T-helper 1 cell treated with Interleukin-12 subunit alpha and Interleukin-12 subunit beta and Interleukin-4 antibody, amounts not matched to agents 30 μg/mL and 1 μg/mL, for 36 hours (primary cell): ENCODE results near the gene TAS1R2.
"Not testable (repeated sequence)": the region's sequence is repeated elsewhere in the genome, so short reads cannot be mapped to it uniquely, and the experiment has no call there.

ENCODE experiments used
- H3K27ac Mint-ChIP-seq: one replicate; pipeline ENCODE4 v1.8.0; 2021; ENCODE audit warnings: mild to moderate bottlenecking, mixed read lengths
- H3K27me3 Mint-ChIP-seq: one replicate; pipeline ENCODE4 v1.8.0; 2021; ENCODE audit warnings: low read depth, mixed read lengths
- H3K36me3 Mint-ChIP-seq: one replicate; pipeline ENCODE4 v1.8.0; 2021; ENCODE audit warnings: low read depth, mixed read lengths
- H3K4me1 Mint-ChIP-seq: one replicate; pipeline ENCODE4 v1.8.0; 2021; ENCODE audit warnings: low read depth, mixed read lengths
- H3K4me3 Mint-ChIP-seq: one replicate; pipeline ENCODE4 v1.8.0; 2021; ENCODE audit warnings: mild to moderate bottlenecking, moderate library complexity, mixed read lengths
- H3K9me3 Mint-ChIP-seq: one replicate; pipeline ENCODE4 v1.8.0; 2021; ENCODE audit warnings: mixed read lengths

Gene TAS1R2

GRCh38 chr1:18879215-18879790, 19.8 kb upstream of the TAS1R2 start:
- H3K4me1 Mint-ChIP-seq = no peaks in the 10 kb centered on the region
- H3K4me3 Mint-ChIP-seq = no peak overlapping the region
- no peaks in the 10 kb centered on the region for H3K9me3 Mint-ChIP-seq
- H3K36me3 Mint-ChIP-seq = no peaks in the 10 kb centered on the region
- H3K27me3 Mint-ChIP-seq = no peaks in the 10 kb centered on the region
- H3K27ac Mint-ChIP-seq = no peak overlapping the region

GRCh38 chr1:18878538-18879214, 19.2 kb upstream of the TAS1R2 start:
- Mint-ChIP-seq H3K27me3 (no peaks in the 10 kb centered on the region), H3K36me3 (no peaks in the 10 kb centered on the region), H3K4me3 (no peak overlapping the region), H3K4me1 (no peaks in the 10 kb centered on the region), H3K27ac (no peak overlapping the region), H3K9me3 (no peaks in the 10 kb centered on the region)

- Mint-ChIP-seq H3K27me3 (no peaks in the 10 kb centered on the region), H3K4me3 (no peak overlapping the region), H3K9me3 (no peaks in the 10 kb centered on the region), H3K27ac (no peak overlapping the region), H3K4me1 (no peaks in the 10 kb centered on the region), H3K36me3 (no peaks in the 10 kb centered on the region)
Measured at GRCh38 chr1:18877282-18877681, 17.8 kb upstream of the TAS1R2 start.

DNA sequence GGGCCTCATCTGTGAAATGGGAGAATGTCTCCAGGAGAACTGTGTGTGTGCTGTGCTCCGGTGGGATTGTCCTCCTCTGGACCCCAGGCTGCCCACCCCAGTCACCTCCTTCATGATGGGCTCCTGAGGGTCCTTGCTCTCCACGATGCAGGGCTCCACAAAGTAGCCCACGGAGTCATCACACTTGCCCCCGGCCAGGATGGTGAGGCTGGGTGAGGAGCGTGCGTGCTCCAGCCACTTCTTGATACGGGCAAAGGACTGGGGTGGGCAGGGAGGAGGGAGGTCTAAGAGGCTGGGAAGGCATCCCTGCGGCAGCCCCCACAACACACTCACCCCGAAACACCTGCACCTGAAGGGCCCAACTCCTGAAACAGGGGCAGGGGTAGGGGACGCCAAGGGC, 16.8 kb upstream of the TAS1R2 start:
- H3K36me3 Mint-ChIP-seq = no peaks in the 10 kb centered on the region
- H3K27me3 Mint-ChIP-seq = no peaks in the 10 kb centered on the region
- H3K9me3 Mint-ChIP-seq = no peaks in the 10 kb centered on the region
- no peak overlapping the region for H3K4me3 Mint-ChIP-seq
- no peak overlapping the region for H3K27ac Mint-ChIP-seq
- no peaks in the 10 kb centered on the region for H3K4me1 Mint-ChIP-seq

DNA sequence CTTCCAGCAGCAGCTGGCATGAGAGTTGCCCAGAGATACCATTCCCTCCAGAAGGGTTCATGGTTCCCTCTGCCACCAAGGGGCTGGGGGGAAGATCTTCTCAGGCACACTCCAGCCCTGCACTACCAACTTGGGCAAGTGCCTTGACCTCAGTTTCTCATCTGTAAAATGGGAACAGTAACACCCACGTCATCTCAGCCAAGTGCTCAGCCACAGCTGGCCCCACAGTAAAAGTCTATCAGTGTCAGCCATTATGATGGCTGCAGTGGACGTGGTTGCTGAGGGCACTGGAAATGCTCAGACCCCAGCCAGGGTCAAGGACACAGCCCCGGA, 16.3 kb upstream of the TAS1R2 start:
- H3K27ac Mint-ChIP-seq = no peak overlapping the region
- no peaks in the 10 kb centered on the region for H3K27me3 Mint-ChIP-seq
- H3K9me3 Mint-ChIP-seq = no peaks in the 10 kb centered on the region
- H3K4me3 Mint-ChIP-seq = no peak overlapping the region
- H3K36me3 Mint-ChIP-seq = no peaks in the 10 kb centered on the region
- H3K4me1 Mint-ChIP-seq = no peaks in the 10 kb centered on the region

DNA sequence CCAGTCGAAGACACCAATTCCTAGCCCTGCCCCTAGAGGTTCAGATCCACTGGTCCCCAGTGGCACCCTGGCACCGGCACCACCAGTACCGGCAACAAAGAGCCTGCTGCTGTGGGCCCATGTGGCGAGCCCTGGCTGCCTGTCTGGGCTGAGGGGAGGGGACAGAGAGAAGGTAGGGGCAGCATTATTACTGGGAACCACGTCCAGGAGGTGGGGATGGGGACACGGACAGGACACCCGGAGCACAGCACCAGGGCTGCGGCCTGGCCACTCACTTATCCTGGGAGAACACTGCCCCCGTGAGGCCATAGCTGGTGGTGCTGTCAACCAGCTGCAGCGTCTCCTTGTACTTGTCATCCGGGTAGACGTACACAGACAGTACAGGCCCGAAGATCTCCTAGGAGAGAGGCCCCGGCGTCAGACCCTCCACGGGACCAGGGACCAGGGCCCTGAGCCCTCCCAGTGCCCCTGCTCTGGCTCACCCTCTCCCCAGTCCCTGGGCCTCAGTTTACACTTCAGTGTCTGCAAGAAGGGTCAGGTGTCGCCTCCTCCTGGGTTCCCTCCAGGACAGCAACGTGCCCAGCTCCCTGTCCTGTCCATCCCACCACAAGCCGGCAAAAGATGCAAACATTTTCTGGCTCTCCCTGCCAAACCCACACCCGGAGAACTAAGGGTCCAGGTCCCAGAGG, 15.8 kb upstream of the TAS1R2 start:
- Mint-ChIP-seq H3K9me3 (no peaks in the 10 kb centered on the region), H3K27me3 (no peaks in the 10 kb centered on the region), H3K4me1 (no peaks in the 10 kb centered on the region), H3K27ac (no peak overlapping the region), H3K4me3 (no peak overlapping the region), H3K36me3 (no peaks in the 10 kb centered on the region)

GRCh38 chr1:18874600-18874999, 15.1 kb upstream of the TAS1R2 start:
- Mint-ChIP-seq H3K36me3 (no peaks in the 10 kb centered on the region), H3K4me1 (no peaks in the 10 kb centered on the region), H3K9me3 (no peaks in the 10 kb centered on the region)

GRCh38 chr1:18874036-18874435, 14.6 kb upstream of the TAS1R2 start:
- H3K36me3 Mint-ChIP-seq = no peaks in the 10 kb centered on the region
- H3K9me3 Mint-ChIP-seq = no peaks in the 10 kb centered on the region
- H3K27ac Mint-ChIP-seq = no peak overlapping the region
- no peak overlapping the region for H3K4me3 Mint-ChIP-seq
- no peaks in the 10 kb centered on the region for H3K4me1 Mint-ChIP-seq
- no peaks in the 10 kb centered on the region for H3K27me3 Mint-ChIP-seq

More at GRCh38 chr1:18874600-18874999, 15.1 kb upstream of the TAS1R2 start:
- no peak overlapping the region for H3K4me3 Mint-ChIP-seq
- no peaks in the 10 kb centered on the region for H3K27me3 Mint-ChIP-seq
- H3K27ac Mint-ChIP-seq = no peak overlapping the region

DNA sequence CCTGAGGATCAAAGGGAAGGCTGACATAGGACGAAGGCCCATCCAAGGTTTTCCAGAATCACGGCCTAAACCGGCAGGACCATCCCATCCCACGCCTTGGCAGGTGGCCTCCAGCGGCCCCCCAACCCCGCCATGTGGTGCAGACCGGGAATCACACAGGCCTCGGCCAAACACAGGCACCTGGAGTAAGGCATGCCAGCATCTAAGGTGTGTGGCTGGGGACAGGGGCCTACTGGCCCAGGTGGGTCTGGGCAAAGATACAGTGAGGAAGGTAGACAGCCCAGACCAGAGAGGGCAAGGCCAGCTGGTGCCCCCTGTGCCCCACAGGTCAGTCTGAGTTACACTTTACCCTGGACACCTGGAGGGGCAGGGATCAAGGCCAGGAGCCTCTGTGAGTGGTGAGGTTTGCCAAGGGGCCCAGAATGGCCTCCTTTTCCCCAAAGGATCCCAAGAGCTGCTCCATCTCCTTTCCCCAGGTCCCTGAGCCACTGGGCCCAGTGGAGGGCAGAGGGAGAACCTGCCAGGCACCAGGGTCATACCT, 12.7 kb upstream of the TAS1R2 start:
- Mint-ChIP-seq H3K4me1 (no peaks in the 10 kb centered on the region), H3K27ac (no peak overlapping the region), H3K4me3 (no peak overlapping the region), H3K27me3 (no peaks in the 10 kb centered on the region), H3K36me3 (no peaks in the 10 kb centered on the region), H3K9me3 (no peaks in the 10 kb centered on the region)

- Mint-ChIP-seq H3K4me1 (no peaks in the 10 kb centered on the region), H3K36me3 (no peaks in the 10 kb centered on the region), H3K9me3 (no peaks in the 10 kb centered on the region), H3K4me3 (no peak overlapping the region), H3K27me3 (no peaks in the 10 kb centered on the region), H3K27ac (no peak overlapping the region)
Measured at GRCh38 chr1:18871401-18872070, 12.1 kb upstream of the TAS1R2 start.

GRCh38 chr1:18870957-18871356, 11.5 kb upstream of the TAS1R2 start:
- no peaks in the 10 kb centered on the region for H3K27me3 Mint-ChIP-seq
- no peaks in the 10 kb centered on the region for H3K9me3 Mint-ChIP-seq
- H3K4me3 Mint-ChIP-seq = no peak overlapping the region
- no peak overlapping the region for H3K27ac Mint-ChIP-seq
- H3K36me3 Mint-ChIP-seq = no peaks in the 10 kb centered on the region
- H3K4me1 Mint-ChIP-seq = no peaks in the 10 kb centered on the region

GRCh38 chr1:18870595-18870865, 11.1 kb upstream of the TAS1R2 start:
- H3K4me3 Mint-ChIP-seq, H3K36me3 Mint-ChIP-seq, H3K4me1 Mint-ChIP-seq, H3K27me3 Mint-ChIP-seq, H3K27ac Mint-ChIP-seq, H3K9me3 Mint-ChIP-seq: not testable (repeated sequence)

- Mint-ChIP-seq H3K36me3 (no peaks in the 10 kb centered on the region), H3K27me3 (no peaks in the 10 kb centered on the region), H3K4me3 (no peak overlapping the region), H3K27ac (no peak overlapping the region), H3K4me1 (no peaks in the 10 kb centered on the region), H3K9me3 (no peaks in the 10 kb centered on the region)
Measured at GRCh38 chr1:18869847-18870594, 10.6 kb upstream of the TAS1R2 start.

DNA sequence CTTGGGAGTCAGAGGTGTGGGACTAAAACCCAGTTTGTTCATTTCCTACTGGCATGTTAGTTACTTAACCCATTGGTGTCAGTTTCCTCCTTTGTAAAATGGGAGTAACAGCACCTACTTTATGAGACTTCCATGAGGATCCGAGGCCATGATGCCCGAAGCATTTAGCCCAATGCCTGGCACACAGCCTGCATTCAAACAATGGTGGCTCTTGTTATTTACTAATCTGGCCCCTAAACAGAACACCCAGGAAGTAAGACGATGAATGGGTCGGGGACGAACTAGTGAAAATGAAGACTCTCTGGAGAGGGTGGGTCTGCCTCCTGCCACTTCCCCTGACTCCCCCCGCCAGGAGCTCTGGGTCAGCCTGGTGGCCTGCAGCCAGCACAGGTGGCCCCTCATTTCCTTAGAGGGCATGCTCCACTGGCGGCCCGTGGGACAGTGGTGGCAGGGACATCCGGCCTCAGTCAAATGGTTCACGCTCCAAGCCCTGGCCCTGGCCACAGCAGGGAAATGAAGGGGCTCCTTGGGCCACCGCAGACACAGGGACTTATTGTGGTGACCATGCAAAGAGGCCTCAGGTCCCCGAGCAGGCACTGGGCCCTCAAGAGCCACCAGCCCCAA, 9.5 kb upstream of the TAS1R2 start:
- Mint-ChIP-seq H3K9me3 (no peaks in the 10 kb centered on the region), H3K27me3 (no peaks in the 10 kb centered on the region), H3K36me3 (no peaks in the 10 kb centered on the region), H3K27ac (no peak overlapping the region), H3K4me3 (no peak overlapping the region), H3K4me1 (no peaks in the 10 kb centered on the region)
